Right hindlimb (tissue), 1 donor: ENCODE data around the gene OSGIN1.
A peak's percentile ranks its signal among the peaks of the same experiment; 100 is the strongest.

Experiments used
- DNase-seq: peaks from one replicate; pipeline ENCODE4 v3.0.0-alpha.2; 2018

The OSGIN1 gene, protein sequence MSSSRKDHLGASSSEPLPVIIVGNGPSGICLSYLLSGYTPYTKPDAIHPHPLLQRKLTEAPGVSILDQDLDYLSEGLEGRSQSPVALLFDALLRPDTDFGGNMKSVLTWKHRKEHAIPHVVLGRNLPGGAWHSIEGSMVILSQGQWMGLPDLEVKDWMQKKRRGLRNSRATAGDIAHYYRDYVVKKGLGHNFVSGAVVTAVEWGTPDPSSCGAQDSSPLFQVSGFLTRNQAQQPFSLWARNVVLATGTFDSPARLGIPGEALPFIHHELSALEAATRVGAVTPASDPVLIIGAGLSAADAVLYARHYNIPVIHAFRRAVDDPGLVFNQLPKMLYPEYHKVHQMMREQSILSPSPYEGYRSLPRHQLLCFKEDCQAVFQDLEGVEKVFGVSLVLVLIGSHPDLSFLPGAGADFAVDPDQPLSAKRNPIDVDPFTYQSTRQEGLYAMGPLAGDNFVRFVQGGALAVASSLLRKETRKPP

DNA sequence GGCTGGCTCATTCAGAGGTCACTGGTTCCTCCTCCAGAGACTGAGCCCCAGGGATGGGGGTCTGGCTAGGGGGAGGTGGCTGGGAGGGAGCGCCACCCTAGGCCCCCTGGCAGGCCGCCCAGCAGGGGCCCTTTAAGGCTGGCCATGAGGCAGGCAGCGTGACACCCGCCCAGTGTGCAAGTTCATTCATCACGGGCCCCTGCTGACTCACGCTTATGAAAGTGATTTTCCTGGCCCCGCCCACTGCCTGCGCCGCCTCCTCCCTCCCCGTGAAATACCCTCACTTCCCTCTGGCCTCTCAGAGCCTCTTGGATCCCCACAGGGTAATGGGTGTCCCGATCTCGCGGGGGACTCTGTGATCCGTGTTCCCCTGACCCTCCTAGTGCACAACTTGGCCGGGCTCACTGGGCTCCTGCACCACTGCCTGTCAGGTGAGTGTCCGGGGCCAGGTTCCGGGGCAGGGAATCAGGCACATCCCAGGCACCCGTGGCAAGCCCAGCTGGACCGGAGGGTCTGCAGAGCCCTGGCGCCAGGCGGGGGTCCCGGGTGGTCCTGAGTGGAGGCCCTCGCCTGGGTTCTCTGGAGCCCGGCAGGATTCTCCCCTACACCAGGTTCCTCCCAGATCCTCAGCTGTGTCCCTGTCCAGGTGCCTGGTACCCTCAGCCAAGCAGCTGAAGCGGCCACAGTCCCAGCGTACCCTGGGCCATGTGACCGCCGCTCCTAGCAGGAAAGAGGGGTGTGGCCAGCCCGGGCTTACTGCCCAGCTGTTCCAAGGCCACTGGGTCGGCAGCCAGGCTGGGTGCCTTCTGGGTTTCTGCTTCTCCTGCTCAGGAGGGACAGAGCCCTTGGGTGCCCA, at the start of gene OSGIN1:
Gene OSGIN1, plus strand, starts transcription at position 301 of the 856 bp plus-strand sequence. CDS start 4,432 bp downstream, outside the sequence.
- DNase-seq = peak; percentile 89

DNA sequence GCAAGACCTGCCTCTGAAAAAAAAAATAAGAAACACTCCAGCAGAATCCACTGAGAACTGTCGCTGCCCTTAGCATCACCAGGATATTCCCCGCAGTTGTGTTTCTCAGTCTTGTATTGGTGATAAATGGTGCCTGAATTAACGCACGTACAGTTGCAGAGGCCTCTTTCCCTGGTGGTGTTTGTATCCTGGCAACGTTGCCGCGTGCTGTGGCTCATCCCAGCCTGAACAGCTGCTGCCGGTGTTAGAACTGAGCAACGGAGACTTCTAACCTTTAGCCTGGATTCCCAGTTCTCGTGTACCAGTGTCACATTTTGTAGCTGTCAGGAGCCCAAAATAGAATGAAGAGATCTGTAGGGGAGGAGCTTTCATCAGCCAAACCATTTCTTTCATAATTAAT, 49.3 kb upstream of the OSGIN1 start:
- DNase-seq = peak; percentile 76

DNA sequence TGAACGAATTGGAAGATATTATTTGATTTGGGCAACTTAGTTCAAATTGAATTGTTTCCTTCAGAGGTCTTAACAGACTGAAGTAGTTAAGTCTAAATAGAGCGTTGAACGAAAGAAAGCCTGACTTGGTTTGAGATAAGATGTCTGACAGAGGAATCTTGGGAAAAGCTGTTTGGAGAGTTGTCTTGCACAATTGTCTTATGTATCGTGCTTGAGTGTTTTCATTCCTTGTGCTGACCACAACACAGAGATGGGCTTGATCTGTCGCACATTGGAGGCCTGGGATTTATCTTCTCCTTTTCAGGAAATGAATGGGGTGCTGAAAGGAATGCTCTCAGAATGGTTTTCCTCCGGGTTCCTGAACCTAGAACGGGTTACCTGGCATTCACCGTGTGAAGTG, 46.4 kb upstream of the OSGIN1 start:
- no peak for DNase-seq

DNA sequence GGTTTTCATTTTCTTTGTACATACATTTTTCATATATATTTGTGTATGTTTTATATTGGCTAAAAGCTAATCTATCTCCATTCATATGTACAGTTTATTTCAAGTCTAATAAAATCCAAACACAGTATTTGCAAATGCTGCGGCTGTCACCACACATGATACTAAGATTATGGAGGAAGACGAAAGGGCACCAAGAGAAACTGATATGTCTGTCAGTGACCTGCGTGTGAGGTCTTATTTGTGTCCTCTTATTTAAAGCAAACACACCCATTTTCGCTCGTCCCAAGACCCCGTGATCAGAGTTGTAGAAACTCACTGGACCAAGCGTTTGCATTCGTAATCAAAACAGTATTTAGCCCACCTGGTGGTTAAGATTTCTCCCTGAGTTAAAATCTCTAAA, 45.9 kb upstream of the OSGIN1 start:
- no peak for DNase-seq

DNA sequence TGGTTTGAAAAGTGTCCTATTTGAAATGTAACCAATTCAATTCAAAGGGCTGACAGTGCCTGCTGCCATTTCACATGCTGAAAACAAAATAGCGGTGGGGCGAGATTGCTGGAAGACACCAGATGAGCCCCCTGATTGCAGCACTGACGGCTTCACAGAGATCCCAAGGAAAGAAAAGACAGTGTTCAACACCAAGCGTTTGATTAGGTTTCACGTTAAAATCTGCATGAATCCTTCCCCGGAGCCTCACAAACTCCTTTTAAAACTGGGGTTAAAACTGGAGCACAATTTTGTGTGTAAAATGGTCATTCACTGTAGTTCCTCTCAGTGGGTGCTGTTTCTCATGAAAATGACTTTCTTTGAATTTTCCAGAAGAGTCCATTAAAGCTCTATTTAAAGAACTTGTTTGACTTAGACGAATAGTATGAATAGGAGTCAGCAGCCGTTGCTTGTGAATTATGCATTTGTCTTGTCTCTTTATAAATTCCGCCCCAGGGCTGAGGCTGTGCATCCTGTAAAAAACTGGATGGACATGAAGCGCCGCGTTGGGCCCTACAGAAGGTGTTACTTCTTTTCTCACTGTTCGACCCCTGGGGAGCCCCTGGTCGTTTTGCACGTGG, 45.3 kb upstream of the OSGIN1 start:
- no peak for DNase-seq

DNA sequence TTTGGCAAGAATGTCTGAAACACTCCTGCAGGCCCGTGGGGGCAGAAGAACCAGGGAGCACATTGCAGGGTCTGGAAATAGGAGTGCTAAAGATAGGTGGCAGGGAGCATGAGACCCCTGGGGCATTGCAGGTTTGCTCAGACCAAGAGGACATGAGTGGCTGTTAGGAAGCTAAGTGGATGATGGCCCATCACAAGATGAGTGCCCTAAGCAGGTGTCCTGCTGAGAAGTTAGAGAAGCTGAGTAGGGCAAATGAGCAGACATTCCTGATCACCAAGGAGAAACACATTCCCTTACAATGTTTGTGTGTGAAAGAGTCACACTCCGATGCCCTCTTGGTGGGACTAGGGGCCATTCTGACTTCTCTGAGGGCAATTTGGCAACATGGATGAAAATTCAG, 44.2 kb upstream of the OSGIN1 start:
- DNase-seq = no peak

DNA sequence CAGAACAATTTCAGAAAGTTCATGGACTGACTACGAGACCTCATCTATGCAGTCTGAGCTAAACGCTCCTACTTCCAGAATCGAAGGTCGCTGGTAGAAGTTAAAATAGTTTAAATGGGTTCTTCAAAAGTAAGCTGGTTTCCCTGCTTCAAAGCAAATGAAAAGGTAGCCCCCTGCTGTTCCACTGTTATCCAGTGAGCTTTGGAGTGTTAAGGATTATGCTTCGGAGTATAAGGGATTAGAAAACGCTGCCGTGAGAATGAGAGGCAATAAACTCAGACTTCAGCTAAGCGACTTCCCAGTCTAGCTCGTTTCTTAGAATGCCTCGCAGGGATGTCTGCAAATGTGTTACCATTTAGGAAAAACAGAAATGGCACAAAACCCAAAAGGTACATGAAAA, 41.8 kb upstream of the OSGIN1 start:
- DNase-seq = no peak

DNA sequence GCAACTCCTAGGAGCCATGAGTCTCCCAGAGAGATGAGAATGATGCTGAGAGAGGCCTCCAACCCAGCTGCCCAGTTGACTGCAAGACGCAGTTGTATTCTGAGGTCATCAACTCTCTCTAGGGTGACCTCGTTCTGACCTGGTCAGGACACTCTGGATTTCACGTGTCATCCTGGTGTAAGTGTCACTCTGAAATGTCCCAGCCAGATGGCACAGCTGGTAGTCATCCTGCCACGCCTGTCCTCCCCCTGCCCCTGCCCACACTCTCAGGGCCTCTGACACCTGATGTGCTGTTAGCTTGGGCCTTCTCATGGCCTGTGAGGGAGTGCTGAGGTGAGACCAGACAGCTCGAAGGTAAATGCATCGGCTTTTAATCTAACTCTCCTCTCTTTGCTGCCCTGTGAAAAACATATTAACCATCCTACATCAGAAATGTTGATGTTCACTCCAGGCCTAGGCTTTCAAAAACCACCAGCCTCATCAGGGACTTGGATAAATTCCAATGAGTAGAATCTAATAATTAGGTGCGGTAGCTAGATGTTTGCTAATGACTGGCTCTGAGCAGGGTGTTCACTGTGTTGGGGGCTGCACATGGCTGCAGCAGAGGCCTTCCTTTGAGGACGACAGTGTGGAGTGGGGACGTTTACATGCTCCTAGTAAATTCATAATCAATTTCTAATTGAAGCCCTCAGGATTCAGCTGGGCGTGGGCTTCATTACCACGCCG, 40.4 kb upstream of the OSGIN1 start:
- DNase-seq = no peak

DNA sequence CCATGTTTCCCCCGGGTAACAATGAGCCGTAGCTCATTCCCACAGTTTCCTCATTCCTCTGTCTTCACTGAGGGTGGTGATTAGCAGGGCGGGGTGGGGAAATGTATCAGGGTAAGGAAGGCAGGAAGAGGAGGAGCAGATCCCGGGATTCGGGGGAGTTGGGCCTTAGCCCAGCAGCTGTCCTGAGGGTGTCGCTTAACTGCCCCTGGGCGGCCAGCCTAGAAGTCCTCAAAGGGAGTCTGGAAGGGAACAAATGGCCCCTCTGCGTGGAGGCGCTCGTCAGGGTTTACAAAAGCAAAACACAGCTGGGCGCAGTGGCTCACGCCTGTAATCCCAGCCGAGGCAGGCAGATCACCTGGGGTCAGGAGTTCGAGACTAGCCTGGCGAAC, 39.8 kb upstream of the OSGIN1 start:
- DNase-seq = peak; percentile 77

DNA sequence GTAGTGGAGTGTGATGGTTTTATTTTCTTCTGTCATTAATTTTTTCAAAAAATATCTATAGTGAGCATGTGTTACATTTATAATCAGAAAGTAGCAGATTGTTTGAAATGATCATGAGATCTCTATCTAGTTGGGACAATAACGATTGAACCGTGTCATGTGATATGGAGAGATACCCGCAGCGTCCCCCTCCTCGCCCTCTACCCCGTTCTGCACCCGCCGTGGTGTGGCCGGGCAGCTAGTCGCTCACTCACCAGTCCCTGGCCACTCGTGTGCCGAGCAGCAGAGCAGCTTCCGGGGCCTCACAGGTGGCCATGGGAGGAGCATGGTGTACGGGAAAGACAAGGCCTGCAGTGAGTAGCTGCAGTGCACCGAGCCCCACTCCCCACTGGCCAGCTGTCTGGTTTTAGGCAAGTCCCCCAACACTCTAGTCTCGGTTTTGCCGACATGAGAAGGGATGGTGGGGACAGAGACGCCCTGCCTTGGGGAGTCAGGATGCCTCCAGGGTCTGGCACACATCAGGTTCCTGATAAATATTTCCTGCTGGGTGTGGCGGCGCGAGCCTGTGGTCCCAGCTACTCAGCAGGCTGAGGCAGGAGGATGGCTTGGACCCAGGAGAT, 38.8 kb upstream of the OSGIN1 start:
- DNase-seq = no peak

DNA sequence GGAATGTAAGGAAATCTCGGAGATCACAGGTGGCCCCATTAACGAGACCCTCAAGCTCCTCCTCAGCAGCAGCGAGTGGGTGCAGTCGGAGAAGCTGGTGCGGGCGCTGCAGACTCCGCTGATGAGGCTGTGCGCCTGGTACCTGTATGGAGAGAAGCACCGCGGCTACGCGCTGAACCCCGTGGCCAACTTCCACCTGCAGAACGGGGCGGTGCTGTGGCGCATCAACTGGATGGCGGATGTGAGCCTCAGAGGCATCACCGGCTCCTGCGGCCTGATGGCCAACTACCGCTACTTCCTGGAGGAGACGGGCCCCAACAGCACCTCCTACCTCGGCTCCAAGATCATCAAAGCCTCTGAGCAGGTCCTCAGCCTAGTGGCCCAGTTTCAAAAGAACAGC, 38.0 kb upstream of the OSGIN1 start:
- no peak for DNase-seq

DNA sequence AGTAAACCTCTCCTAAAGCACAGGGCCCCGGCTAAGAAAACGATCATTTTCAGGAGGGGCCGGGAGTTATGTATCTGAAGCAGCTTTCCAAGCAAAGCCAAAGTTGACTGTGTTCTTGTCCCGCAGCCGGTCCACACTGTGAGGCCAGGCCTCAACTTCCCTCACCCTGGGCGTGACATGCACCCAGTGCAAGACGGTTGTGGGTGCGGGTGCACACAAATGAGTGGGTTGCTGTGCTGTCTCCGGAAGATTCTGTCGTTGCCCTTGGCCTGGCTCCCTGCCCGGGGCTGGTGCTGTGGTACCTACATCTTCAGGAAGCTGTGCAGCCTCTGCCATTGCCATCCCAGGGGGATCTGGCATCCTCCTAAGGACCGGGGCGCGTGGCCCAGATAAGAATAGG, 37.5 kb upstream of the OSGIN1 start:
- no peak for DNase-seq

DNA sequence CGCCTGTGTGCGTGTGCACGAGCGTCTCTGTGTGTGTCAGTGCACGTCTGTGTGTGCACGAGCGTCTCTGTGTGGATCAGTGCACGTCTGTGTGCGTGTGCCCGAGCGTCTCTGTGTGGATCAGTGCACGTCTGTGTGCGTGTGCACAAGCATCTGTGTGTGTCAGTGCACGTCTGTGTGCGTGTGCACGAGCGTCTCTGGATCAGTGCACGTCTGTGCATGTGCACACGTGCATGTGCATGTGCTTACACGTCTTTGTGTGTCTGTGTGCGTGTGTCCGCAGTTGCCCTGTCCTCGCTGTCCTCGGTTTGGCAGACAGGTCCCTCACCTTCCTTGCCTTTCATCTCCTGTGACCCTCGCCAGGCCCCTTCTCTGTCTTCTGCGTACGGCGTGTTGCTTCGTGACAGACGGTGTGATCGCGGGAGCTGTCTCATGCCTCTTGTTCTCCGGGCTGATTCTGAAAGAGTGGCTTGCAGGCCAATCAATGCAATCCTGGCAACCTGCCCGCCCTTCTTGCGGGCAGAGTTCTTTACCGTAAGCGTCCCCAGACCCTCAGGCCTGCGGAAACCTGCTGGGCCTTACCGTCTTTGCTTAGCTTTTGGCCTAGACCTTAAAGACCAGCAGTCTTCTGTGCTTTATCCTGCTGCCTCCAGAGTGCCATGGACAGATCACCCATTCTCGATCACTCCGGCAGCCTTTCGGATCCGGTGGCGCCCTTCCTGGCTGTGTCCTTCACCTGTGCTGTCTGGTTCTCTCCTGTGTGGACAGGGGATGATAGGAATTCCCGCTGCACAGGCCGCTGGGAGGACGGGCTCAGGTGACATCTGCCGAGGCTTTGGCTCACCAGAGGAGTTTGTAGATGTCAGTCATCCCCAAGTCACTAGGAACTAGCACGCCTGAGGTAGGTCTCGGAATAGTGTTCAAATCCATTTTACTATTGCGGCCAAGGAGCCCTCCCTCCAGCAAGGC, 35.6 kb upstream of the OSGIN1 start:
- DNase-seq = no peak

DNA sequence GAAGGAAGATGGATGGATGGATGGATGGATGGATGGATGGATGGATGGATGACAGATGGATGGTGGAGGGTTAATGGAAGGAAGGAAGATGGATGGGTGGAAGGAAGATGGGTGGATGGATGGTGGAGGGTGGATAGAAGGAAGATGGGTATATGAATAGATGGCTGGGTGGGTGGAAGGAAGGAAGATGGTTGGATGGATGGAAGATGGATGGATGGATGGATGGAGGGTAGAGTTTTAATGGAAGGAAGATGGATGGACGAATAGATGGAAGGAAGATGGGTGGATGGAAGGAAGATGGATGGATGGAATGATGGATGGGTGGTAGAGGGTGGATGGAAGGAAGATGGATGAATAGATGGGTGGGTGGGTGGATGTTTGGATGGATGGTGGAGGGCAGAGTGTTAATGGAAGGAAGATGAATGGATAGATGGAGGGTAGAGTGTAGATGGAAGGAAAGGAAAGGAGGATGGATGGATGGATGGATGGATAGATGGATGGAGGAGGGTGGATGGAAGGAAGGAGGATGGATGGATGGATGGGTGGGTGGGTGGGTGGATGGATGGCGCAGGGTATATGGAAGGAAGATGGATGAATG, 32.0 kb upstream of the OSGIN1 start:
- DNase-seq = no peak

DNA sequence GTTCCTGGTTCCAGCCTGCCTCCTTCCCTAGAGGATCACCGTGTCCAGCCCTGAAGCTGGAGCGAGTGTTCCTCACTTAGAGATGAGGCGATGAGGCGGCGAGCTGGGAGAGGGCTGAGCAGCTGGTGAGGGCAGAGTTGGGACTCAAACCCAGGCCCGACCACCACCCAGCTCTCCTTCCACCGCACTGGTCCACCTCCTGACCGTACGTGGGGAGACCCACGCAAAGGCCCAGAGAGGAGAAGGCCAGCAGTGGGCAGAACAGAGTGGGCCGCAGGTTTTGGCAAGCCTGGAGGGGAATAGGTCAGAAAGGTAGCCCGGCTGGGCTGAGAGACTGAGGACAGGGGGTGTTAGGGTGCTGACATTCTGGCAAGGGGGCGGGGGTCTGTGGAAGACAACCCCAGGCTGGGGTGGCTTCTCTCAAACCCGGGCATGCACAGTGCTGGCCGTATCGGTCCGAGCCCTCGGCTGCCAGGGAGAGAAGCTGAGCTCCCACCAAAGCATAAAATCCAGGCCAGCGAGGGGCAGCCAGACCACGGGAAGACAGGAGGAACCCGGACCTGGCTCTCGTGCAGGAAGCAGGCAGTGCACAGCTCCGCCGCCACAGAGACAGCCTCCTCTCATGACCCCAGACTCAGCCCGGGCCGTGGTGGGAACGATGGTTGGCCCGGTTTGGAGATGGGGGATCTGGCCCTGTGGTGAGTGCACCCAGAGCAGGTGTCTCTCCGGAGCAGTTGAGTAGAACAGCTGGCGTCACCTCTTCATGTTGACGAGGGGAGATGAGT, 29.3 kb upstream of the OSGIN1 start:
- no peak for DNase-seq

DNA sequence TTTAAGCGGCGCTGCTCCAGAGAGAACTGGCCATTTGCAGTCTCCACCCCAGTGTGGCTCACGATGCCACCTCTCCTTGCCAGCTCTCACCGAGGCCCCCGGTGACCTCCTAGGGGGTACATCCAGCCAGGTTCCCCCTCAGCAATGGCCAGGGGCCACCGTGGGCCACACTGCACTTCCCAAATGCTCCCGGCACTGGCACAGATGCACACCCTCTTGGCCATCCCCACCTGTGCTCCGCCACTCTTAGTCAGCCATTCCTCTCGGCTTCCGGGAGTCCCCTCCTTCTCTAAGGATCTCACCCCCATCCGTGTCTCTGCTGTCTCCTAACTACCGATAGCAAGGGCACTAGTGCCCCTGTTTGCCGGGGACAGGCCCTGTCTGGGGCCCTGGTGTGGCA, 28.4 kb upstream of the OSGIN1 start:
- DNase-seq = no peak

DNA sequence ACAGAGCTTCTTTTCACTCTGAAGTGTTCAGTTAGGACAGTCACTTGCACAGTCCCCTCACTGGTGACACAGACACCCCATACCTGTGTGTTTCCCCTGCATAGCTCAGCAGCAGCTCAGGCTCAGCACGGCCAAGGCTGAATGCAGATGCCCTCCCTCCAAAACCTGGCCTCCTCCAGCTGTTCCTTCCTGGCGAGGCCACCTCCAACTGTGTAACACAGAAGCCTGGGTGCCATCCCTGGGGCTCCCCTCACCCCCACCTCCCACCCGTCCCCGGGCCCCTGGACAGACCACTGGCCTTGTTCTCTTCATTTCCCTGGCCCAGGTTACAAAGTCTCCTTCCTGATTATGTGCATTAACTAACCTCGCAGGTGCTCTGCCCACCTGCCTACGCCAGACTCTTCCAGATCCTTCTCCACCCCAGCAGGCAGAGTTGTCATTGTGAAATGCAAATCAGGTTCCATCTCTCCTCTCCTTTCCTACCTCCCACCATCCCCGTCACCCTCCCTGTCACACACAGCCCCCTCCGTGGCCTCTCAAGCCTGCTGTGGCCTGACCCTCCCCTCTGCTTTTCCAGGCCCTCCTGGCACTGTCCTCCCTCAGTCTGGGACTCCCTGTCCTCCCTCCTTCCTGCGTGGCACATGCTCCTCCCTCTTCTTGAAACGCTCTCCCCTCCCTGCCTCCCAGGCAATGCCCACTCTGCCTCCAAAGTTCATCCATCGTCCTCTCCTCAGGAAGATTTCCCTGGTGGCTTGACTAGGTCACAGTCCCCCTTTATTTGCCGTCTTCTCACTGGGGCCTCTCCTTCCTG, 27.7 kb upstream of the OSGIN1 start:
- no peak for DNase-seq

DNA sequence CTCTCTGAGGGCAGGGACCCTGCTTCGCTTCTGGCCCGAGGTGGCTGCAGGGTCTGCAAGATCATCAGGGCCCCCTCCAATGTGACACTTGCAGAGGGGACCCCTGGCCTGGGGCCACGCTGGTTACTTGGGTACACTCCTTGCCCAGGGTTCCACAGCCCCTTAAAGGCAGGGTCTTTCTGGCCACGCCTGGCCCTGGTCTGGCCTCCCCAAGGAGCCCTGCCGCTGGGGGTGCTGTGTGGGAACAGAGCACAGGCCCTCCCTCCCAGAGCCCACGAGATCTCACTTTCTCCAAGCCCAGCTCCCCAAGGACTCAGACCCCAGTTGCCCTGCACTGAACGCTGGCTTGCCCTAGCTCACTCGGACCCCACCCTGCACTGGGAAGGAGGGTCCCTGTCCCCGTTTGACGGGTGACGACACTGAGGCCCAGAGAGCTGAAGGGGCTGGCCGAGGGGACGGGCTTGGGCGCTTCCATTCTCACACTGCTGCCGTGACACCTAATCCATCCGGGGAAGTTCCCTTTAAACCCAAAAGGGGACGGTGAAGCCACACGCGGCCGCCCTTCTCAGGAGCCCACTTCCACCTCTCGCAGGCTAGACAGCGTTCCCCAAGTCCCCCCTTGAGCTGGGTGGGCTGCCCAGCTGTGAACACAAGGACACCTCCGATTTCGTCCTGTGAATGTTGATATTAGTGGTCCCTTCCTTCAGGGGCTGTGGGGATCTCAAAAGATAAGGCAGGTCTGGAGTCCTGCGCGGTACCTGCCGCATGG, 26.9 kb upstream of the OSGIN1 start:
- DNase-seq = no peak
